HuH-7 (cell line): ENCODE measurements around the gene CENPX.

Source experiments
- DNase-seq: peaks from one replicate; pipeline ENCODE4 v3.0.0; 2011; ENCODE audit warnings: low spot score

The CENPX gene

DNA sequence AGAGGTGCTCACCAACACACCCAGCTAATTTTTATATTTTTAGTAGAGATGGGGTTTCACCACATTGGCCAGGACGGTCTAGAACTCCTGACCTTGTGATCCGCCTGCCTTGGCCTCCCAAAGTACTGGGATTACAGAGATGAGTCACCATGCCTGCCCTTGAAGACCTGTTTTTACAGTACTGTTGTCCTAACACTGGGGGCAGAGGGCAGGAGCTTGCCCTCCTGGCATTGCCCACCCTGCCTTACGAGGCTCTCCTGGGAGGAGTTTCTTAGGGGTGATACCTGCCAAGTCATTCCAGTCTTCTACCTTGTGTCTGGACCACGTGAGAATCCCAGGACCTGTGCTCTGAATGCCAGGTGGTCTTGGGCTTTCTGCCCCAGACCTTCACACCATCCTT is 42.6 kb downstream of the CENPX start:
- DNase-seq = no peak

DNA sequence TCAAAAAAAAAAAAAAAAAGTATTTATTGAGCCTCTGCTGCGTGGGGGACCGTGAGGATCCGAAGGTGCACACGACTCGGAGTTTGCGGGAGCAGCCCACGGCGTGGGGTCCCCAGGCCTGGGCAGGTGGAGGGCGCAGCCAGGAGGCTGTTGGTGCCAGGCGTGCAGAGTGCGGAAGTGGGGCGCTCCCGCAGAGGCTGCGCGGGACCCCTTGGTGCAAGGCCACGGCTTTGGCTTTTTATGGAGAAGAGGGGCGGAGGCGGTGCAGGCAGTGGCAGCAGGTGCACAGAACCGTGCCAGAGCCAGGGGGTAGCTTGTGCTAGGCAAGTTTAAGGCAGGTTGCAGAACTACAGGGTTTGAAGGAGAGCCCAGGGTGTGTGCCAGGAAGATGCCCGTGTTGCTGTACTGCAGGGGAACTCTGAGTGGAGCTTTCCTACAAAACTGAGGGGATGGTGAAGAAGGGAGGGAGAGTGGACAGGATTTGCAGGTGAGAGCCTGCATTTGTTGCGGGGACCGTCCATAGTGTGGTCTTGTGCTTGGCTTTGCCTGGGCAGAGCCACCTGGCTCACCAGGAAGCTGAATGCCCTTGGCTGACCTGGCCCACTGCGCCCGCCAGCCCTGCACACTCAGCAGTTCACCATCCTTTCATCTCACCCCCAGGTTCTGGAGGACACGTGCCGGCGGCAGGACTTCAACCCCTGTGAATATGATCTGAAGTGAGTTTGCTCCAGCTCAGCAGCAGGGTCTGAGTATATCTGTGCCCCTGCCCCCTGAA is 44.0 kb downstream of the CENPX start:
- no peak for DNase-seq

DNA sequence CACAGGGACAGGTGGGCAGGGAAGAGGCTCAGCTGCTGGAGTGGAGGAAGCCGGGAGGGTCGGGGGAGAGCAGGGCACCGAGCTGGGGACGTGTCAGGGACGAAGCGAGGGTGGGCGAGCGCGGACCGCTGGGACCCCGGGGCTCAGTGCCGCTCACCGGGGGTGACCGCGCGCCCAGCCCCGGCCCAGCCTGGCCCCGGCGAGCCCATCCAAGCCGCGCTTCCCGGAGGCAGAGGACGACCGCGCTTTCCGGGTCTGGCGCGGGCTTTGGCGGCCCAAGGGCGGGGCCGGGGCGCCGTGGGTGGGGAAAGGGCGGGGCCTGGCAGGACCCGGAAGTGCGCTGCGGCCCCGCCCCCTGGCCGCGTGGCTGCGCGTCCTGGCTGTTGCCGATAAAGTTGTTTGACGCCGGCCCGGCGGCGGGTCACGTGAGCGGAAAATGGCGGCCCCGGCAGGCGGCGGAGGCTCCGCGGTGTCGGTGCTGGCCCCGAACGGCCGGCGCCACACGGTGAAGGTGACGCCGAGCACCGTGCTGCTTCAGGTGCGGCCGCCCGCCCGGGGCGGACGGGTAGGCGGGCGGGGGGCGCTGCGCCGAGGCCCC is 45.4 kb downstream of the CENPX start, which contains the start of gene ASPSCR1:
ASPSCR1 (plus strand) TSS at position 419 of the 598 bp plus-strand sequence; CDS start at position 437, 18 bp downstream.
- DNase-seq = peak; percentile 79

DNA sequence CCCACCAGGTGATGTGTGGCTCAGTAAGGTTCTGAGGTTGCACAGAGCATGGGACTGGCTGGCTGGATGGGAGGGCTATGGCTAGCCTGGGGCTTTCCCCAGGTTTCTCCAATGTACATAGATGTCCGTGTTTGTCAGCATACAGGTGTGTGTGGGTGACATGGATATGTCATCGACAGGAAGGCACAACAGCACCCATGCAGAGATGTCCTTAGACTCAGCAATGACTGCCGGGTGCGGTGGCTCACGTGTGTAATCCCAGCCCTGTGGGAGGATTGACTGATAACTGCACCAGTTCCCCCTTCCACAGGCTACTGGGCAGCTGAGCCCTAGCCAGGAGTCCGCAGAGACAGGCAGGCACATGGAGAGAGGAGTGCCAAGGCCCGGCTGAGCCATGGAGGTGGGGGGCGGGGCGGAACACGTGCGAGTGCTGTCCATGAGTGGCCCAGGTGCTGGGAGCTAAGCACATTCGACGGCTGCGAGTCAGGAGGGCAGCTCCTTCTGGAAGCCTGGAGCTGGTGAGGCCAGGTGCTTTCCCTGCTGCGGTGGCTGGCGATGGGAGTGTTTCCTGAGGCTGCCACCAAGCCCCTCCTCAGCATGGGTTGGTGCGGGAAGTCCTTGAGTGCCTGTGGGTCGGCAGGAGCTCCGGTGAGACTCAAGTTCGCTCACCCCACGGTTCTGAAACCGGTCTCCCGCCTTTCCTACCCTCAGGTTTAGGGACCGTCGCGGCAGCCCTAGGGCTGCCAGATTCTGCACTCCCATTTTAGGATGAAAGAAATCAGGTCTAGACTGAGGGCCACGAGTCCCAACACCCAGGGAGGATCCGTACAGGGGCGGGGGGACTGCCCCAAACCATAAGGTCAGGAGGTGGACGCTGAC is 46.1 kb downstream of the CENPX start:
- DNase-seq = no peak

DNA sequence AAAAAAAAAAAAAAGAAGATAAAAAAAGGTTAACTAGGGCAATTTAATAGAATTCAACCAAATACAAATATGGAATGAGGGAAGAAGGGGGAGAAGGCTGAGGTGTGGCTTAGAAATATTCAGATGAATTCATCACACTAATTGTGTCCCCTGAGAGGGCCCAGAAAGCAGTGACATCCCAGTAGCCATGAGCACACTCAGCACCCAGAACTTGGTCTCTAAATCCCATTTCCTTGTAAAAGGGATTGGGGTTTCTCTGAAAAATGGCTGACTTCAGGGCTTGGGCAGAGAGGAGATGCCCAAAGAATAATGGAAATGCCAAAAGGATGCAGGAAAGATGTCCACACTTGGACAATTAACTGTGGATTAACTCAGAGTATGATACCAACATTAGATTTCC is 49.2 kb downstream of the CENPX start:
- DNase-seq = no peak

DNA sequence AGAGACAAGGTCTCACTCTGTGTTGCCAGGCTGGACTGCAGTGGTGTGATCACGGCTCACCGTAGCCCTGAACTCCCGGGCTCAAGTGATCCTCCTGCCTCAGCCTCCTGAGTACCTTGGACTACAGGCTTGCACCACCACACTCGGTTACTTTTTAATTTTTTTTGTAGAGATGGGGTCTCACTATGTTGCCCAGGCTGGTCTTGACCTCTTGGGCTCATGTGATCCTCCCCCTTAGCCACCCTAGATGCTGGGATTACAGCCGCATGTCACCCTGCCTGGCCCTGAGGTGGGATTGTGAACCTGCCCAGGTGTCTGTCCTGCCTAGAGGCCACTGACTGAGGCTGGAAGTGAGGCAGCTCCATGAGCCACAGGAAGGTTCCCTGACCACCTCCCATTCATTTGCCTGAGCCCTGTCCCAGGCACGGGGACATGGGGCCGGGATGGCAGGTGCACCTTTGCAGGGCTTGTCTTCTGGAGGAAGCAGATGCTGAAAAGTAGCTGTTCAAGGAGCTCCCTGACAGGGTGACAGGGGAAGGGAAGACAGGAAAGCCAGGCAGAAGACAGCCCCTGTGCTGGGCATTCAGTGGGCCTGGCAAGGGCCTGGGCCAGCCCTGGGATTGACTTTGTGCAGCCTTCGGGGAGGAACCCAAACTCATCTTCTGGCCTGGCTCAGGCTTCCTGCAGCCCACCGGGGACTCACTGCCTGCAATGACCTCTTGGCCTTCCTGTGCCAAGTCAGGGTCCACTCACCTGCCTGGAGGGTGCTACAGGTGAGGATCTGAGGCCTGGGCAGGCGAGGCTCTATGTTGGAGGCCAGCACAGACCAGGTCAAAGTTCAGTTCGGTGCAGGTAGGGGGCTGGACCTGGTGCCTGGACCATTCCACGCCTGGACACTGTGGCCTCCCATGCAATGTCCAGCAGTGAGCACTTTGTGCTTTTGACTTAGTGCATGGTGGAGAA is 53.5 kb downstream of the CENPX start:
- no peak for DNase-seq
